ENCODE results near the gene ENPP3.
"Not testable (repeated sequence)": the region's sequence is repeated elsewhere in the genome, so short reads cannot be mapped to it uniquely, and the experiment has no call there.

Gene ENPP3

DNA sequence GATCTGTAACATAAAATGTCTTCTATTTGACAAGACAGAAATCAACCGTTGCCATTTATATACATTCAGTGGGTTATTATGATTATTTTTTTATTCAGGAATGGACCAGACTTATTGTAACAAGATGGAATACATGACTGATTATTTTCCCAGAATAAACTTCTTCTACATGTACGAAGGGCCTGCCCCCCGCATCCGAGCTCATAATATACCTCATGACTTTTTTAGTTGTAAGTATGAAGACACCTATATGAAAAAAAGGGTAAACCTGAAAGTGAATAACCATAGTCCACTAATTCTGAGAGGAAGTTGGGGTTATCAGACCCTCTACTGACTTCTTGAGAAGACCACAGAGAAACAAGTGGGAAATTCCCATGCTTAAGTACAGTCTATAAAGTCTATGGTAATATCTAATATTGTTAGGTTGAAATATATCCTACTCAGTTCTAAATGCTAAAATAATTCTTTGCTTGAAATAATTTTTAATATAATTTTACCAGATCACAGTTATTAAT is 48.2 kb downstream of the ENPP3 start:
- no peak for DNase-seq (ENCODE audit: low spot score)

DNA sequence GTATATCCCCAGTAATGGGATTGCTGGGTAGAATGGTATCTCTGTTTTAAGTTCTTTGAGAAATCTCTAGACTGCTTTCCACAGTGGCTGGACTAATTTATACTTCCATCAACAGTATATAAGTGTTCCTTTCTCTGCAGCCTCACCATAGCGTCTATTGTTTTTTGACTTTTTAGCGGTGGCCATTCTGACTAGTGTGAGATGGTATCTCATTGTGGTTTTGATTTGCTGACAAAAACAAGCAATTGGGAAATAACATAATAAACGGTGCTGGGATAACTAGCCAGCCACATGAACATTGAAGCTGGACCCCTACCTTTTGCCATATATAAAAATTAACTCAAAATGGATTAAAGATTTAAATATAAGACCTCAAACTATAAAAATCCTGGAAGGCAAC is 49.9 kb downstream of the ENPP3 start:
- no peak for DNase-seq (ENCODE audit: low spot score)

DNA sequence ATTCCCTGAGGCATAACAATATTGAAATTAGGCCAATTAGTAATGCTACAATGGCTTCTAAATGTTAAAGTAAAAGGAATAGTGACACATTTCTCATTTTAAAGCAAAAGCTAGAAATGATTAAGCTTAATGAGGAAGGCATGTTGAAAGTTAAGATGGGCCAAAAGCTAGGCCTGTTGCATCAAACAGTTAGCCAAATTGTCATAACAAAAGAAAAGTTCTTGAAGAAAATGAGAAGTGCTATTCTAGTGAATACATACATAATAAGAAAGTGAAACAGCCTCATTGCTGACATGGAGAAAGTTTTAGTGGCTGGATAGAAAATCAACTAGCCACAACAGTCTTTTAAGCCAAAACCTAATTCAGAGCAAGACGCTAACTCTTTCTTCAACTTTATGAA is 51.2 kb downstream of the ENPP3 start:
- DNase-seq (ENCODE audit: low spot score): no peak

DNA sequence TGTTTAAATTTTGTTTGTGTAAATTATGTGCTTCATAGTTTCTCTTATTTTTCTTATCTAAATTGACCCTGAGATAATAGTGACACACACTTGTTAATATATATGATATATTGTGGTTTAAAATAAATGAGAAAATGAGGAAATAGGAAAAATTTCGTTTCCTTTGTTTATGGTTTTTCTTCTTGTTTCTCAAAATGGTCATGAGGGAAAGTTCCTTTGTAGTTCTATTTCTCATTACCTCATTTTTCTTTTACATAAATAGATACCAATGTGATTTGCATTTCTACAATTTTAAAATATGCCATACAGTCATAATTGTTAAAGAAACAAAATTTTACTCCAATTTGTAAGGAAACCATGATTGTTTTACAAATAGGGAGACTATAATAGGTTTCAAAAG is 54.9 kb downstream of the ENPP3 start:
- no peak for DNase-seq (ENCODE audit: low spot score)

DNA sequence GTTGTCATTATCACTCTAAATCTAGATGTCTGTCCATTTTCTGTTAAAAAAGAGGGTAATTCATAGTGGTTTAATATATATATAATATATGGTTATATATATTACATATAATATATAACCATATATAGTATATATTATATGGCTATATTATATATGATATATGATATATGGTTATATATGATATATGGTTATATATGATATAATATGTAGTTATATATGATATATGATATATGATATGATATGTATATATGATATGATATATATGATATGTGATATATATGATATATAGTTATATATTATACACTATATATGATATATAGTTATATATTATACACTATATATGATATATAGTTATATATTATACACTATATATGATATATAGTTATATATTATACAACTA is 55.5 kb downstream of the ENPP3 start:
- no peak for DNase-seq (ENCODE audit: low spot score)

DNA sequence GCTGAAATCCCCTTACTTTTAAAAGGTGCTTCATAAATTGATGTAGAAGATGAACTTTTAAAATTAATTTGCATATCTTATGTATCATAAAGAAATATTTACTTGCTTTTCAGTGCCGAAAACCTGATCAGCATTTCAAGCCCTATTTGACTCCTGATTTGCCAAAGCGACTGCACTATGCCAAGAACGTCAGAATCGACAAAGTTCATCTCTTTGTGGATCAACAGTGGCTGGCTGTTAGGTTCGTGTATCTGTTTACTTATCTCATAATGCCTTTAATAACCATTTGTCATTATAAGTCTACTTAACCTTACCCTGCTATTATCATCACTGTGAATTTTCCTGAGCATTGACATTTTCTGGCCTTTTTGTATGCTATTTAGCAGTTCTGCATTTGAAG is 56.3 kb downstream of the ENPP3 start:
- DNase-seq (ENCODE audit: low spot score): no peak

DNA sequence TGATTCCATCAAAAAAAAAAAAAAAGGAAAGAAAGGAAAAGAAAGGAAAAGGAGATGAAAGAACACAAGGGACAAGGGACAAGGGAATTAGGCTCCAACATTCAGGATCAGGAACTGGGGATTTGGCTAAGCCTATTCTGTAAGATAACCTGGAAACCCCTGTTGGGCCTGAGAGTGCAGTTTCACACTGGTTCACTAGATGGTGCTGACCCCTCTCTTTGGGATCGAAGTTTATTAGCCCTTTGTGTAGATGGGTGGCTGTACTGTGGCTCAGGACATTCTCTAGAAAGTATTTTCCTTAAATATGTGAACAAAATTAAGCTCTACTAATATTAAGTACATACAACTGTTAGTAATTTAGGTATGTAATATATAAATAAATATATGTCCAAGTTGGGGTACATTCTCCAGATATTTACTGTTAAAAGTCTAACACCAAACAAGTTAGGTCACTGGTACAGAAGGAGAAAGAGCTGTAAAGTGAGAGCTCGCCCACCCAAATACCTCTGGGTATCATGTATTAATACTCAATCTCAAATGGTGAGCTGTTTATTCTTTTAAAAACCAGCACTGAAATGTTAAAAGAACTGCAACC is 57.8 kb downstream of the ENPP3 start:
- no peak for DNase-seq (ENCODE audit: low spot score)

DNA sequence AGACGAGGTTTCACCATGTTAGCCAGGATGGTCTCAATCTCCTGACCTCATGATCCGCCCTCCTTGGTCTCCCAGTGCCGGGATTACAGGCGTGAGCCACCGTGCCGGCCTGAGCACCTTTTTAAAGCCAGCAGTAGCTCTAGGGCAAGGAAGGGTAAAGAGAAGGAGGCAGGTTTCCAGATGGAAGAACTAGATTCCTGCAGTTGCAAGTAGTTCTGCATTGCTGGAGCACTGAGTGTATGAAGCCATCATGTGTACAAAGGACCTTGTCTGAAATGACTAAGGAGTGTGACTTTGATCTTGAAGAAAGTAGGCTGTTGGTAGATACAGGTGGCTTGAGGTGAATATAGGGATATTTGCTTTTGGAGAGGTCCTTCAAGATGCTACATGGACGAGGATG is 59.9 kb downstream of the ENPP3 start:
- no peak for DNase-seq (ENCODE audit: low spot score)

DNA sequence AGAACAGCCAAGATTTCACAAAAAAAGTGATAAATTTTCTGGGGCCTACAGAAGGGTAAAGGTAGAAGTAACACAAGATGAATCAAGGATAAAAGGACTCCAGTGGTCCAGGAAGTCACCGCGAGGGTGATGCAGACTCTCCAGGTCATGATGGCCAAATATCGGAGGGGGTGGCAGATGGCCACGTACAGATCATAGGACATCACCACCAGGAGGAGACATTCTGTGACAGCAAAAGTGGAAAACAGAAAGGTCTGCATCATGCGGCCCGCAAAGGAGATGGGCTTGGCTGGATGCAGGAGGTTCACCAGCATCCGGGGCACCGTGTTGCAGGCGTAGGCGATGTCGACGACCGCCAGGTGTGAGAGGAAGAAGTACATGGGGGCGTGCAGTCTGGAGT is 63.7 kb downstream of the ENPP3 start:
- not testable (repeated sequence) for DNase-seq (ENCODE audit: low spot score)

DNA sequence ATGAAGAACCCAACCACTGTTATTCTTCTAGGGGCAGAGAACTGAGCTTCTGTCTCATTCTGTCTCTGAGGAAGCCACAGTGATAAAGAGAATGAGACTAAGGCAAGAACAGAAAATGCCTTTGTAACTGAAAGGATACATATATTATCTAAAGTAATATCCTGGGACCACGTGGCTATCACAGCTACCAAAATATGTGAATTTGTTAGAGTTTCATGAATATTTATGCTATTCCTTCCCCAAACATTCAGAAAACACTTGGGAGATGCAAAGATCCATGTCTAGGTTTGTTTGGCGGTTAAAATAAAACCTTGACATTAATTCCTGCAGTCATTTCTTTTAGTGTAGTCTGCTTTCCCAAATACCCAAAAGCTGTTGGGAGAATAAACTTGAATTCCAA is 66.8 kb downstream of the ENPP3 start:
- DNase-seq (ENCODE audit: low spot score): not testable (repeated sequence)

DNA sequence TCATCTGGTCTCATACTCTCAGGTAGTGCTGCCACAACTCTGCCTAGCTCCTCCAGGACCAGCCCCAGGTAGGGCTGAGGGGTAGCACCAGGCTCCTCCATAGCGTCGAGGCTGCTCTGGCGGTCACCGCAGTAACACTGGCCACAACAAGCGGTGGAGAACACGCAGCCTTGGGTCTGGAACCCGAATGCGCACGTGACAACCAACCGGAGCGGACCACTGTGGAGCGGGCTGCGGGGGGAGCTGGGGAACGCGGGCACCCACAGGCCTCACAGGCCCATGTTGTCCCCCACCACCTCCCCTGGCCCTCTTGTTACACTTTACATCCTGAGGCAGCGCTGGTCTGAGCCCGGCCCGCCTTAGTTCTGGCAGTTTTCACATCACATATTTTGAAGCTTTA is 73.8 kb downstream of the ENPP3 start, which contains the start of gene CTAGE9:
Gene CTAGE9, minus strand, starts transcription at position 101 of the 400 bp plus-strand sequence. Its CDS starts 0 bp downstream, at position 101.
- DNase-seq (ENCODE audit: low spot score): not testable (repeated sequence)

DNA sequence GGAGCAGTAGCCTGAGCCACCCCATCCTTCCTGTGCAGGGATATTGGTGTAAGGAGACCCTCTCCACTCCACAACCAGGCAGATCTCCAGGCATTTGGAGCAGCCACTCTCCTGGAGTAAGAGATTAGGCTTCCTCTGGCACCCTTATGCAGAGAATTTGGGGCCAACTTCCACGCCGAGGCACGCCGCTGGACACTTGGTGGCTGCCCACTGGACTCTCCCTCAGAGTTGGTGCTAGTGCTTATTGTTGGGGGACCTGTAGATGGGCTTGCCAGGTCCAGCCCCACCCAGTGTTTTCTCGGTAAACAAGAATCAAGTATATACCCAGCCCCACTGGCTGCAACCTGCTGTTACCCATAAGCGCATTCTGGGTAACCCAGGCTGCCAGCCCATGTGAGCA is 78.5 kb downstream of the ENPP3 start:
- DNase-seq (ENCODE audit: low spot score): not testable (repeated sequence)

DNA sequence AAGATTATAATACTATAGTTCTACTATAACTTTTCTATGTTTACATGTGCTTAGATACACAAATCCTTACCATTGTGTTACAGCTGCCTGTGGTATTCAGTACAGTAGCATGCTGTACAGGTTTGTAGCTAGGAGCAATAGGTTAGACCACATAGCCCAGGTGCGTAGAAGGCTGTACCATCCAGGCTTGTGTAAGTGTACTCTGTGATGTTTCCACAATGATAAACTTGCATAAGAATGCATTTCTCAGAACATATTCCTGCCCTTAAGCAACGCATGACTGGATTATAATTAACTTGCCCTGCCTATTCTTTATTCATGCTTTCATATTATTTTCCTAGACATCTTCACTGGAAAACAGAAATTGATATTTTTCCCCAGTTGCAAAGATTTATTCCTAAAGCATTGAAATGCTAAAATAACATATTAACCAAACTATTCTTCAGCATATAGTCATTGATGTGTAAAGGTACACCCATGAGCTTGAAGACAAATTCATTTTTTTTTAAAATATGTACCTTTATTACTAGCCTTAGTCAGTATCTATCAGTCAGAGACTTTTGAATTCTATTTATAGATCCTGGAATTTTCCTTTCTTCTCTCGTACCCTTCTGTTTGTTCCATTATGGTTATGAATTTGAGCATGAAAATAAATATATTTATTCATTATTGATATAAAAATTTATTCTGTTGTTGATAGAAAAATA is 80.9 kb downstream of the ENPP3 start:
- no peak for DNase-seq (ENCODE audit: low spot score)

DNA sequence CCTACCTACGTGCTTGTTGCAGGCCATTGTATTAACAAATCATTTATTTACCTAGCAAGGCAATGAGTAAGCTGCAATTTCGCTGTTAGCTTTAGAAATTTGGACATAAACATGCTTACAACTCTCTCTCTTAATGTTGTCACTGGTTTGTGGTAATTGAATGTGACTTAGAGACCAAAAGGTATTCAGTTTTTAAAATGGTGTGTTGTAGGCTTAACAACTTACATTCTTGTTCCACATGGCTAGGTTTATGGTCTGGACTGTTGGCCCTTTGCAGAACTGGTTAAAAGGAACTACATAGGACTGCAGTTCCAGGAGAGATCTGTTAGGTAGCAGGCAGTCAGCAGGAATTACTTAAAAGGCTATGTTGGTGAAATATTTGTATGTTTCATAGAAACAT is 84.1 kb downstream of the ENPP3 start:
- DNase-seq (ENCODE audit: low spot score): no peak

DNA sequence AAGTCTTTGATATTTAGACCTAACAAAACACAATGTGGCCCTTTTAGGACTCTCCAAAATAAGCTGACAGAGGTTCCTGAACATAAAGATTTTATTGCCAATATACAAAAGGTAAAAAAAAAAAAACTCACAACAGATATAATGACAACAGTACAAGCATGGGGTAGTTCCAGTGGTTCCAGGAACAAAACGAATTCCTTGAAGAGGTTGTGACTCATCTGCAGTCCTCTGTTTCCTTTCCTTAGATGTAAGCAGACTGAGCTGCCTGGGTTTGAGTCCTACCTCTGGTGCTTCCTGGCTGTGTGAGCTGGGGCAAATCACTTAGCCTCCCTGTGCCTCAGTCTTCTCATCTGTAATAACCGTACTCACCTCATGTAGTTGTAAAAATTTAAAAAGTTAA is 87.0 kb downstream of the ENPP3 start:
- no peak for DNase-seq (ENCODE audit: low spot score)

DNA sequence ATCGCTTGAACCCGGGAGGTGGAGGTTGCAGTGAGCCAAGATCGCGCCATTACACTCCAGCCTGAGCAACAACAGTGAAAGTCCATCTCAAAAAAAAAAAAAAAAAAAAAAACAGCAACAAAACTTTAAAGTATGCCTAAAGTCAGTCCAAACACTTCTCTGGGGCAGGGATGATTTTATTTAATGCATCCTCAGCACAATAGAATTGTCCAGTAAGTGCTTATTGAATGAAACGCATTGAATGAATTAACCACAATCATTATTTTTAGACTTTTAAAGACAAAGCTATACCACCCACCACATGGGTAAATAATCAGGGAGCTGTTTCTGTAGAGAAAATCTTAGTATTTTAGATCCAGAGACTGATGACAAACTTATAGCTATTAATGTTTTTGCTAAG is 90.4 kb downstream of the ENPP3 start:
- no peak for DNase-seq (ENCODE audit: low spot score)

DNA sequence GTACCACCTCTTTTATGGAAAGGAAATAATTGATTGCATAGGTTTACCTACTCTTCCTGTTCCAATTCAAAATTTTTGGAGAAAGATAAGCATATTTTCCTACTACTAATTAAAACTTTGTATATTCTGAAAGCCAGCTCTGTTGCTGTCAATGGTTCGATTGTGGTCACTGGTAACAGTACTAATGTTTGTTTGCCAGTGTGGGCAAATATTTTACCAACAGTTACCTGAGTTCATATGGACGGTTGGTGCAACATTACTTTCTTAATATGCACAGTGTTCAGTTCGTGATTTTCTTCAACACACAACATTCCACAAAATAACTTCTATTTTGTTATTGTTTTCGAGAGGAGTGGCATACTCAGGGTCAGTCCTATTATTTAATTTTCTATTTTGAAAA is 90.8 kb downstream of the ENPP3 start:
- no peak for DNase-seq (ENCODE audit: low spot score)

DNA sequence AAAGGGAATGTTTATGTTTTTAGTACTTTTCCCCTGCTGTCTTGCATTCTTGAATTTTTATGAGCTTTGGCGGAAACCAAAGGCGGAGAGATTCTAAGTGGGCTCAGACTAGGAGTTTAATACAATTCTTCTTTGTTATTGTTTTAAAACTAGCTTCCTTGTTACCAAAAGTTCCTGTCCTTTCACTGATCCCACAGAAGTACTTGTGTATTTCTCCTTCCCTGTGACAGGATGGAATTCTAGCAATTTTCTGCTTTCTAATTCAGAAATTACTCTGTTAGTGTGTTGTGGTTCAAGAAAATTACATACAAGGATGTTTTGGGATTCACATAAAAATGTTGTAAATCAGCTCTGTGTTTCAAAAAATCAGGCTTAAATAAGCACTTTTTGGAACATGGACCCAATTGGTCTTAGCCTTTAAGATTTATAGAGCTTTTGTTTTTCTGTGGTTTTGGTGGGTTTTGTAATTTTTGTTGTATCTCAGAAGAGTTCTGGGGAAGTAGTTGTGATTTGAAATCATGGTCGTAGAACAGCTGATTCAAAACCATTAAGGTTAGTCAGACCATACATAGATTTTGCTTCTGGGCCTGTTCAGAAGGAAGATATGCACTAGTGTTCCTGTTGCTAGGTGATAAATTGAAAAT is 91.3 kb downstream of the ENPP3 start:
- DNase-seq (ENCODE audit: low spot score): no peak

DNA sequence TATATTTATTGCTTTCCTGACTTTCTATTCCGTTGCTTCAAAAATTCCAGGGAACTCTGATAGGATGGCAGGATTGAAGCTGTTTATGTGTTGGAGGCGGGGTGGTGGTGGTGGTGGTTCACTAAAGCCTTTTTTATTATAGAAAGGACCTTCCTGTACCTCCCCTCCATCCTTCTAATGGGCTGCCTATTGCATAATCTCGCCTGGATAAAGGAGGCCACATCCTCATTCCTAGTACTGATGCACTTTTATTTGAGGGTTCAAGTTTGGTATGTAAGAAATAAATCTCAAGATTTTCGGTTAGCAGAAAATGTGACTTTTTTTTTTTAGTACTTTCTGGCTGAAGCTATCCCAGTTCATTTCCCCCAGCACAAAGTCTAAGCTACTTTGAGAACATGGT is 92.4 kb downstream of the ENPP3 start:
- no peak for DNase-seq (ENCODE audit: low spot score)

DNA sequence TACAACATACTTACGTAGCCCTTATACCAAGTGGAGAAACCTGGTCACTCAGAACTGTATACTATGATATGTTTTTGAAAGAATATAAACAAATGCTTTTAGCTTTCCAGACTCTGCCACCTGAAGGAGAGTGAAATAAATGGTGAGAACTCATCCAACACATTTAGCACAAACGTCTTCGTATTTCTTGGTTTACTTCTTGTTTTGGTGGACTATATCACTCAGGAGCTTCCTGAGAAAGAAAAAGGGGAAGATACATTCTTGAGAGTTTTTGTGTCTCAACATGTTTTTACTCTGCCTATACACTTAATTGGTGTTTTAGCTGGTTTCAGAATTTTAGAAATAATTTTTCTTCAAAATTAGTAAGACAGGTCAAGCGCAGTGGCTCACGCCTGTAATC is 93.2 kb downstream of the ENPP3 start:
- no peak for DNase-seq (ENCODE audit: low spot score)

DNA sequence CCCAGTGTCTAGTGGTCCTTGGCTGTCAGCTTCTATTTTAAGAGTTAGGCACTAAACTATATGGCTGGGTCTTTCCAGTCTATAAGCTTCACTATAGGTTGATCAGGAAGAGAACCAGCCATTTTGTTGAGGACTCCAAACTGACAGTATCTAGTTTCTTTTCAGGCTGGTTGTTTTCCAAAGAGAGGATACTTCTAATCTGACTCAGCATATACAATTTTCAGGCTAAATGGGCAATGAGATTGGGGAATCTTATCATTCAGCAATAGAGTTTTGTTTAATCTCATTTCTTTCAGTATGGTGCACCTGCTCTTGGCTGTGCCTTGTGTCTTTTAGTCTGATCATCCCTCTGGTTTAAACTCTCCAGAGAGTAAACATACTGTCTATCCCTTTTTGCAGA is 94.1 kb downstream of the ENPP3 start:
- no peak for DNase-seq (ENCODE audit: low spot score)

DNA sequence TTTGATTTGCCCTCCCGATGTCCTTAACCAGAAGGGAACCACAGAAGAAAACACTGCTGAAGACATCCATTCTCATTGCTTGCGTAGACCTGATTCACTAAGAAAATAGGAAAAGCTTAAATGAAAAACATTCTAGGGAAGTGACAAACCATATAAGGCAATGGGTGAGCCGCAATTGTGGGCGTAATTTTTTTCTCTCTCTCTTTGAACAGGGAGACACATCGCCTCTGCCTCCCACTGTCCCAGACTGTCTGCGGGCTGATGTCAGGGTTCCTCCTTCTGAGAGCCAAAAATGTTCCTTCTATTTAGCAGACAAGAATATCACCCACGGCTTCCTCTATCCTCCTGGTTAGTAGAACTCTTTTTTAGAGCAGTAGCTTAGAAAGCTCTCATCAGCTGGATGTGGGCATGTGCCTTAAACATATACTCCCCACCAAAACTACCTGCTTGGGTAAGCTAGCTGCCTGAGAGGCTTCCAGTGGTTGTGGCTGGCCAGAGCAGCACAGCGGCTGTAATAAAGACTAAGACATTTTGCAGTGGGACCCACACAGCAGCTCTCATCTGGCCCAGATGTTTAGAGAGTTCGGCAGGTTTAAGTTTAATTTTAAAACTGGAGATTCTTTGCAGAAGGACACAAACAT is 96.4 kb downstream of the ENPP3 start:
- no peak for DNase-seq (ENCODE audit: low spot score)
